Measurements from ENCODE around the gene PATJ. TPM values are rescaled to one million over a fixed set of nuclear protein-coding genes. Genes with fewer than 3 reads are reported as not detected.
"Not testable (repeated sequence)": the region's sequence is repeated elsewhere in the genome, so short reads cannot be mapped to it uniquely, and the experiment has no call there.

Gene PATJ
- polyA plus RNA-seq, 1 donor (not counting 4 experiments of a cell fraction or from before 2014, with no cell fraction given) = 28.1 TPM

DNA sequence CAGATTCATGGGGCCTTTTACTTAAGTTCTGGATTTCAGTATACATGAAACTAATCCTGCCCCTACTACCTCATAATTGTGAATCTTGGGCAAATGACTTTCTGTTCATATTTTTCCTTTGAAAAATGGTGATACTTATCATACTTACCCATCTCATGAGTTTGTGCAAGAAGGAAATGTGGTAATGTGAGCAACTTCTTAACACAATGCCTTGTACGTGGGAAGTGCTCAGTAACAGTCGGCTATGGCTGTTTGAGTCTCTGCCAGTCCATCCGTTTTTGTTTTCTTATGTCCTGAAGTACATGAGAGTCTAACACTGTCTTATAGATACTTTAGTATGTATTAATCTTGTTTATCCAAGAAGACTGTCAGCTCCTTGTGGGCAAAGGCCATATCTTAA lies 86.5 kb downstream of the PATJ start:
- dilution Hi-C loops (cut with MboI; ENCODE audit: extremely low pct_ligation_motif_present, low sequenced_read_pairs) = no loop called here
- Histone ChIP-seq H3K4me2 (ENCODE audit: control insufficient read depth, extremely low read depth, insufficient read depth, low read depth, low read length) (no peak overlapping the region), H3K36me3 (ENCODE audit: control insufficient read depth in 2 of 2, extremely low read depth in 1 of 2, insufficient read depth in 2 of 2, low read length in 2 of 2) (peaks cover 19 to 23% of the 10 kb centered on the region in 2 experiments), H3K27me3 (ENCODE audit: control insufficient read depth, extremely low read depth, insufficient read depth, low read length) (no peaks in the 10 kb centered on the region), H3K9me1 (ENCODE audit: control insufficient read depth, extremely low read depth, insufficient read depth, low read length) (no peaks in the 10 kb centered on the region), H3K79me2 (ENCODE audit: control insufficient read depth, insufficient read depth, low read length) (no peaks in the 10 kb centered on the region), H3K9me3 (ENCODE audit: control insufficient read depth, low read depth, low read length) (no peaks in the 10 kb centered on the region), H3K27ac (ENCODE audit: control insufficient read depth, insufficient read depth, low read length) (no peak overlapping the region), H2AFZ (ENCODE audit: control insufficient read depth, low read length) (no peak overlapping the region), H3K4me3 (ENCODE audit: control insufficient read depth in 2 of 3, extremely low read depth in 1 of 3, insufficient read depth in 2 of 3, low read depth in 1 of 3, low read length in 3 of 3) (no peak overlapping the region), H3K4me1 (ENCODE audit: control insufficient read depth, extremely low read depth, insufficient read depth, low read length) (no peaks in the 10 kb centered on the region), H3K9ac (ENCODE audit: control insufficient read depth, extremely low read depth, insufficient read depth, low read length) (no peak overlapping the region), H4K20me1 (ENCODE audit: control insufficient read depth, extremely low read depth, insufficient read depth, low read length) (no peaks in the 10 kb centered on the region)
- no peak for DNase-seq (ENCODE audit: low read depth, low spot score)
- TF ChIP-seq, protein P1, sequence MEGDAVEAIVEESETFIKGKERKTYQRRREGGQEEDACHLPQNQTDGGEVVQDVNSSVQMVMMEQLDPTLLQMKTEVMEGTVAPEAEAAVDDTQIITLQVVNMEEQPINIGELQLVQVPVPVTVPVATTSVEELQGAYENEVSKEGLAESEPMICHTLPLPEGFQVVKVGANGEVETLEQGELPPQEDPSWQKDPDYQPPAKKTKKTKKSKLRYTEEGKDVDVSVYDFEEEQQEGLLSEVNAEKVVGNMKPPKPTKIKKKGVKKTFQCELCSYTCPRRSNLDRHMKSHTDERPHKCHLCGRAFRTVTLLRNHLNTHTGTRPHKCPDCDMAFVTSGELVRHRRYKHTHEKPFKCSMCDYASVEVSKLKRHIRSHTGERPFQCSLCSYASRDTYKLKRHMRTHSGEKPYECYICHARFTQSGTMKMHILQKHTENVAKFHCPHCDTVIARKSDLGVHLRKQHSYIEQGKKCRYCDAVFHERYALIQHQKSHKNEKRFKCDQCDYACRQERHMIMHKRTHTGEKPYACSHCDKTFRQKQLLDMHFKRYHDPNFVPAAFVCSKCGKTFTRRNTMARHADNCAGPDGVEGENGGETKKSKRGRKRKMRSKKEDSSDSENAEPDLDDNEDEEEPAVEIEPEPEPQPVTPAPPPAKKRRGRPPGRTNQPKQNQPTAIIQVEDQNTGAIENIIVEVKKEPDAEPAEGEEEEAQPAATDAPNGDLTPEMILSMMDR (optimal IDR thresholded peaks at IDR 0.05 in 1 of 3, IDR thresholded peaks at IDR 0.05 in 1 of 3, conservative IDR thresholded peaks at IDR 0.05 in 1 of 3; ENCODE audit: extremely low read depth in 1 of 3, insufficient read depth in 2 of 3, low read length in 3 of 3) = no peak
- TF ChIP-seq EZH2 (IDR thresholded peaks at IDR 0.05; ENCODE audit: low read length) = no peak
- FAIRE-seq = no peak

DNA sequence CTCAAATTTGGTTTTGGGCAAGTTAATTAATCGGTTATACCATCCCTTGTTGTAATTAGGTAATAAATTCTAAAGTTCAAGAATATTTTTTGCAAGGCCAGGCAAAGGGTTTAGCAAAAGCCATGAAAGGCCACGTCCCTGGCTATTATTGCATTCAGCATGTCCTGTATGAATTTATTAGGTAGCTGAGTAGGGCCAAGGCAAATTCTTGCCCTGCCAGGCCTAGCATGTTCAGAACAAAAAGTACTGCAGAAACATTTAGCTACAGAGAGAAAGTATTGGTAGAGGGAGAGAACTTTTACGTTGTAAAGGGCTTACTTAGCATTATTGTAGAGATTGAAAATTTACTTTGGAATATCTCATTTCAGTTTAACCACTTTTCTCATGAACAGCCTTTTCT lies 94.4 kb downstream of the PATJ start:
- H3K4me2 ChIP-seq (ENCODE audit: control insufficient read depth, extremely low read depth, insufficient read depth, low read depth, low read length) = no peak overlapping the region
- no peak overlapping the region for H2AFZ ChIP-seq (ENCODE audit: control insufficient read depth, low read length)
- DNase-seq (ENCODE audit: low read depth, low spot score) (no peak), FAIRE-seq (peak; percentile 39)
- H3K9ac ChIP-seq (ENCODE audit: control insufficient read depth, extremely low read depth, insufficient read depth, low read length) = no peak overlapping the region
- TF ChIP-seq, protein P1 (optimal IDR thresholded peaks at IDR 0.05 in 1 of 3, IDR thresholded peaks at IDR 0.05 in 1 of 3, conservative IDR thresholded peaks at IDR 0.05 in 1 of 3; ENCODE audit: extremely low read depth in 1 of 3, insufficient read depth in 2 of 3, low read length in 3 of 3) = no peak
- no peak for TF ChIP-seq EZH2 (IDR thresholded peaks at IDR 0.05; ENCODE audit: low read length)
- no peaks in the 10 kb centered on the region for H3K9me1 ChIP-seq (ENCODE audit: control insufficient read depth, extremely low read depth, insufficient read depth, low read length)
- peaks cover 6 to 9% of the 10 kb centered on the region in 2 experiments for H3K36me3 ChIP-seq (ENCODE audit: control insufficient read depth in 2 of 2, extremely low read depth in 1 of 2, insufficient read depth in 2 of 2, low read length in 2 of 2)
- H3K4me1 ChIP-seq (ENCODE audit: control insufficient read depth, extremely low read depth, insufficient read depth, low read length) = peaks cover 6% of the 10 kb centered on the region
- no peaks in the 10 kb centered on the region for H3K27me3 ChIP-seq (ENCODE audit: control insufficient read depth, extremely low read depth, insufficient read depth, low read length)
- dilution Hi-C loops (cut with MboI; ENCODE audit: extremely low pct_ligation_motif_present, low sequenced_read_pairs) = no loop called here
- no peaks in the 10 kb centered on the region for H3K9me3 ChIP-seq (ENCODE audit: control insufficient read depth, low read depth, low read length)
- H3K27ac ChIP-seq (ENCODE audit: control insufficient read depth, insufficient read depth, low read length) = no peak overlapping the region
- H3K79me2 ChIP-seq (ENCODE audit: control insufficient read depth, insufficient read depth, low read length) = no peaks in the 10 kb centered on the region
- no peak overlapping the region for H3K4me3 ChIP-seq (ENCODE audit: control insufficient read depth in 2 of 3, extremely low read depth in 1 of 3, insufficient read depth in 2 of 3, low read depth in 1 of 3, low read length in 3 of 3)
- no peaks in the 10 kb centered on the region for H4K20me1 ChIP-seq (ENCODE audit: control insufficient read depth, extremely low read depth, insufficient read depth, low read length)

DNA sequence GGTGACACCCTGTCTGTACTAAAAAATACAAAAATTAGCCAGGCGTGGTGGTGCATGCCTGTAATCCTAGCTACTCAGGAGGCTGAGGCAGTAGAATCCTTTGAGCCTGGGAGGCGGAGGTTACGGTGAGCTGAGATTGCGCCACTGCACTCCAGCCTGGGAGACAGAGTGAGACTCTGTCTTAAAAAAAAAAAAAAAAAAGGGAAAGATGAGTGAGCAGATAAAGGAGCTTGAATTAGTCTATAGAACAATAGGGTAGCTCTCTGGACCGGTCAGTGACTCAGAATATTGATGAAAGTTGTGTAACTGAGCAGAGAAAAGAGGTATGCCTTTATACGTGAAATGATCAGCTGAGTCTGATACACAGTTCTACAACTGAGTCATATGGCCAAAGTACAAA lies 95.3 kb downstream of the PATJ start:
- H3K9me1 ChIP-seq (ENCODE audit: control insufficient read depth, extremely low read depth, insufficient read depth, low read length); H3K4me1 ChIP-seq (ENCODE audit: control insufficient read depth, extremely low read depth, insufficient read depth, low read length); H2AFZ ChIP-seq (ENCODE audit: control insufficient read depth, low read length); H3K4me3 ChIP-seq (ENCODE audit: control insufficient read depth in 2 of 3, extremely low read depth in 1 of 3, insufficient read depth in 2 of 3, low read depth in 1 of 3, low read length in 3 of 3); H4K20me1 ChIP-seq (ENCODE audit: control insufficient read depth, extremely low read depth, insufficient read depth, low read length); H3K9ac ChIP-seq (ENCODE audit: control insufficient read depth, extremely low read depth, insufficient read depth, low read length); H3K4me2 ChIP-seq (ENCODE audit: control insufficient read depth, extremely low read depth, insufficient read depth, low read depth, low read length); H3K79me2 ChIP-seq (ENCODE audit: control insufficient read depth, insufficient read depth, low read length); H3K9me3 ChIP-seq (ENCODE audit: control insufficient read depth, low read depth, low read length); dilution Hi-C loops (cut with MboI; ENCODE audit: extremely low pct_ligation_motif_present, low sequenced_read_pairs); H3K27me3 ChIP-seq (ENCODE audit: control insufficient read depth, extremely low read depth, insufficient read depth, low read length); FAIRE-seq: not testable (repeated sequence)
- DNase-seq (ENCODE audit: low read depth, low spot score) = peak; percentile 35
- Histone ChIP-seq H3K27ac (ENCODE audit: control insufficient read depth, insufficient read depth, low read length) (peak overlapping the region; percentile 1), H3K36me3 (ENCODE audit: control insufficient read depth in 2 of 2, extremely low read depth in 1 of 2, insufficient read depth in 2 of 2, low read length in 2 of 2) (peaks cover 9 to 12% of the 10 kb centered on the region in 2 experiments)

All from keratinocyte (primary cell).